CD14-positive monocyte (primary cell): ENCODE measurements around the gene RPA3. TPM values are rescaled to one million over a fixed set of nuclear protein-coding genes. Genes with fewer than 3 reads are reported as not detected.
A peak's percentile ranks its signal among the peaks of the same experiment; 100 is the strongest.

ENCODE experiments used
- DNase-seq, 3 donors: peaks; one replicate each; pipeline ENCODE4 v3.0.0-alpha.2; 2011 to 2022
- H2AFZ ChIP-seq: 2 replicates; pipeline ENCODE4 v1.6.0; 2012; ENCODE audit warnings: mild to moderate bottlenecking, low read depth, low read length, inconsistent platforms; ENCODE audit not compliant: insufficient read depth, poor library complexity, severe bottlenecking
- H3K27ac ChIP-seq, 2 donors: 1 replicate in 1 of 2; 2 replicates in 1 of 2; pipeline ENCODE4 v1.5.1; 2012 to 2013; ENCODE audit warnings: low read length in 2 of 2, control low read depth in 1 of 2, inconsistent platforms in 1 of 2, low read depth in 1 of 2, mild to moderate bottlenecking in 1 of 2
- H3K27me3 ChIP-seq, 2 donors: one replicate each; pipeline versions ENCODE4 v1.6.0 to v1.6.1; 2011 to 2013; ENCODE audit warnings: low read length in 2 of 2; ENCODE audit not compliant: control insufficient read depth in 2 of 2, insufficient read depth in 2 of 2
- H3K36me3 ChIP-seq, 2 donors: replicated peaks in 1 of 2; 1 replicate in 1 of 2; 2 replicates in 1 of 2; pipeline versions ENCODE4 v1.5.1 to v1.6.1; 2012 to 2013; ENCODE audit warnings: low read length in 2 of 2, control low read depth in 1 of 2, inconsistent platforms in 1 of 2, mild to moderate bottlenecking in 1 of 2; ENCODE audit not compliant: insufficient read depth in 2 of 2, control insufficient read depth in 1 of 2
- H3K4me1 ChIP-seq, 2 donors: 1 replicate in 1 of 2; 2 replicates in 1 of 2; pipeline versions ENCODE4 v1.5.1 to v1.6.1; 2012 to 2013; ENCODE audit warnings: low read length in 2 of 2, control low read depth in 1 of 2, inconsistent platforms in 1 of 2, mild to moderate bottlenecking in 1 of 2, moderate library complexity in 1 of 2; ENCODE audit not compliant: insufficient read depth in 2 of 2, control insufficient read depth in 1 of 2
- H3K4me2 ChIP-seq: replicated peaks from 2 replicates; pipeline ENCODE3; 2012; ENCODE audit warnings: low read length, moderate library complexity, mild to moderate bottlenecking; ENCODE audit not compliant: poor library complexity, severe bottlenecking; ENCODE audit errors: extremely low read depth
- H3K4me3 ChIP-seq, 3 experiments: fragments of 200-600 bp in 1 of 3; sonication (generic) in 1 of 3; replicated peaks in 1 of 3; 1 replicate in 2 of 3; 2 replicates in 1 of 3; pipeline ENCODE4 v1.5.1; 2011 to 2013; ENCODE audit warnings: low read length in 3 of 3, mild to moderate bottlenecking in 3 of 3, control low read depth in 2 of 3, low read depth in 2 of 3, inconsistent platforms in 1 of 3, moderate library complexity in 1 of 3
- H3K79me2 ChIP-seq: 2 replicates; pipeline ENCODE4 v1.6.0; 2012; ENCODE audit warnings: mild to moderate bottlenecking, control low read depth, inconsistent platforms, low read length, moderate library complexity; ENCODE audit not compliant: insufficient read depth
- H3K9ac ChIP-seq: 2 replicates; pipeline ENCODE4 v1.6.0; 2017; ENCODE audit warnings: low read length, mild to moderate bottlenecking; ENCODE audit not compliant: insufficient read depth, poor library complexity, severe bottlenecking
- H3K9me3 ChIP-seq, 2 donors: replicated peaks in 1 of 2; 1 replicate in 1 of 2; 2 replicates in 1 of 2; pipeline versions ENCODE4 v1.5.1 to v1.6.1; 2012 to 2013; ENCODE audit warnings: low read length in 2 of 2, control low read depth in 1 of 2; ENCODE audit not compliant: control insufficient read depth in 1 of 2, insufficient read depth in 1 of 2
- H4K20me1 ChIP-seq: 2 replicates; pipeline ENCODE4 v1.6.0; 2012; ENCODE audit warnings: mild to moderate bottlenecking, low read length, control low read depth, moderate library complexity; ENCODE audit not compliant: insufficient read depth
- H3K27ac Mint-ChIP-seq, 7 donors: one replicate each; pipeline ENCODE4 v1.8.0; 2020; ENCODE audit warnings: mild to moderate bottlenecking in 7 of 7, mixed read lengths in 7 of 7, moderate library complexity in 6 of 7, inconsistent platforms in 2 of 7
- H3K27me3 Mint-ChIP-seq, 3 donors: one replicate each; pipeline ENCODE4 v1.8.0; 2021 to 2022; ENCODE audit warnings: low read depth in 3 of 3, mild to moderate bottlenecking in 3 of 3, mixed read lengths in 3 of 3, moderate library complexity in 3 of 3, inconsistent platforms in 1 of 3
- H3K36me3 Mint-ChIP-seq, 2 donors: one replicate each; pipeline ENCODE4 v1.8.0; 2020; ENCODE audit warnings: mixed read lengths in 2 of 2, inconsistent platforms in 1 of 2, mild to moderate bottlenecking in 1 of 2
- H3K4me1 Mint-ChIP-seq: one replicate; pipeline ENCODE4 v1.8.0; 2020; ENCODE audit warnings: mild to moderate bottlenecking, mixed read lengths
- H3K4me3 Mint-ChIP-seq, 2 donors: one replicate each; pipeline ENCODE4 v1.8.0; 2020; ENCODE audit warnings: mild to moderate bottlenecking in 2 of 2, mixed read lengths in 2 of 2, moderate library complexity in 1 of 2
- H3K9me3 Mint-ChIP-seq, 7 donors: one replicate each; pipeline ENCODE4 v1.8.0; 2020 to 2022; ENCODE audit warnings: mixed read lengths in 7 of 7, mild to moderate bottlenecking in 6 of 7, moderate library complexity in 6 of 7, inconsistent platforms in 2 of 7
- WGBS: methylation state at CpG from one replicate; pipeline ENCODE4 v1.1.5; 2013; ENCODE audit warnings: missing lambda C conversion rate; ENCODE audit not compliant: insufficient coverage; 5-methylcytosine and 5-hydroxymethylcytosine counted together
- intact Hi-C, 2 donors: fragments of 100-400 bp; cut with micrococcal nuclease; formaldehyde crosslinking; loops; one replicate each; pipeline versions ENCODE4 v1.15.0 to v1.15.1; 2023
- polyA plus RNA-seq, 3 donors: library from polyadenylated mRNA; depleted of rRNA in 1 of 3; unstranded in 2 of 3; stranded (reverse) in 1 of 3; fragments of 300-500 nt in 2 of 3; fragments of >200 nt in 1 of 3; fragmentation: Illumina TruSeq in 2 of 3; gene quantifications; 1 replicate in 2 of 3; 2 replicates in 1 of 3; pipeline ENCODE4 v1.2.3, GENCODE V29; 2012 to 2021
- TF ChIP-seq, protein P1 (sequence below): fragments of 200-600 bp; IDR thresholded peaks from one replicate; pipeline ENCODE4 v1.8.0; 2022; ENCODE audit warnings: antibody characterized with exemption, mild to moderate bottlenecking

RPA3 gene
- polyA plus RNA-seq, 3 donors, result 6.2 to 50.5 (median 44.7) TPM

DNA sequence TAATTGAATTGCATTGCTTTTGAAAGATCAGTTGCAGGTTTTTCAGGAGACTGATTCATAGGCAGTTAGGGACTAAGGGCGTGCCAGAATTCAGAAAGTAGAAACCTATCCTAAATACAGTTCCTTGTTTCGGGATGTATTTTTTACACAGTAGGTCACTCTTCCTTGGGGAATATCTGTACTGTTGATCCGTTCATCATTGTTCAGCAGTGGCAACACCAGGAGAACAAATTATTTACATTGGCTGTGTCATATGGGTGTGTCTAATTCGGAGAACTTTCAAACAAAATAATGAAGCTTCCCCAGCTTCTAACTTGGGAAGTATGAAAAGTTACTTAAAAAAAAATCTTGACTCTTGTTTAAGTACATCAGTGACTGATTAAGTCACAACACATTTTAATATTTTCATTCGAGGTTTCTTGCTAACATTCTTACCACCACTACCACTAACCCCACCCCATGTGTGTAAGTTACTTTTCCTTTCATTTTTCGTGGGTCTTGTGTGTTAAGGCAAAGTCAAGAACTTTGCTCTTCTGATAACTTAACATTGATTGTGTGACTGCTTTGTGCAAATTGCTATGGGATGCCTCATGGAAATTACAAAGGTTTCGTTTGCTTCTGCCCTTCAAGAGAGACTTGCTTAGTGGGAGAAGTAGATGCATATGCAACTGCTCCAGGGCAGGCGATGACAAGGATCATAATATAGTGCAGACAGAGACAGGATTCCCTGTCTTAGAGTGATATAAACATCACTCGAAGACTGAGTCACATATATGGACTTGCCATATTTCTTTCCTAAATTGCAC, 43.8 kb upstream of the RPA3 start:
- Histone ChIP-seq H2AFZ (peak overlapping the region; percentile 71), H3K79me2 (no peaks in the 10 kb centered on the region), H3K9me3 (no peaks in the 10 kb centered on the region), H3K4me3 (peak overlapping the region; percentile 52 to 99 (median 82)), H3K27me3 (no peaks in the 10 kb centered on the region), H3K27ac (peak overlapping the region in 1 of 2 donors; percentile 80), H3K36me3 (no peaks in the 10 kb centered on the region), H3K4me1 (peaks cover 0 to 12% of the 10 kb centered on the region in 2 donors), H3K9ac (peak overlapping the region; percentile 56), H4K20me1 (no peaks in the 10 kb centered on the region), H3K4me2 (peak overlapping the region; percentile 79)
- Mint-ChIP-seq H3K27ac (peak overlapping the region in 5 of 7 donors; percentile 45 to 68 (median 63)), H3K9me3 (no peaks in the 10 kb centered on the region), H3K4me1 (peaks cover 10% of the 10 kb centered on the region), H3K36me3 (no peaks in the 10 kb centered on the region), H3K4me3 (peak overlapping the region; percentile 74 to 96), H3K27me3 (no peaks in the 10 kb centered on the region)
- WGBS, result 0% methylated on average over 2 of the region's 9 CpGs
- TF ChIP-seq, protein P1, sequence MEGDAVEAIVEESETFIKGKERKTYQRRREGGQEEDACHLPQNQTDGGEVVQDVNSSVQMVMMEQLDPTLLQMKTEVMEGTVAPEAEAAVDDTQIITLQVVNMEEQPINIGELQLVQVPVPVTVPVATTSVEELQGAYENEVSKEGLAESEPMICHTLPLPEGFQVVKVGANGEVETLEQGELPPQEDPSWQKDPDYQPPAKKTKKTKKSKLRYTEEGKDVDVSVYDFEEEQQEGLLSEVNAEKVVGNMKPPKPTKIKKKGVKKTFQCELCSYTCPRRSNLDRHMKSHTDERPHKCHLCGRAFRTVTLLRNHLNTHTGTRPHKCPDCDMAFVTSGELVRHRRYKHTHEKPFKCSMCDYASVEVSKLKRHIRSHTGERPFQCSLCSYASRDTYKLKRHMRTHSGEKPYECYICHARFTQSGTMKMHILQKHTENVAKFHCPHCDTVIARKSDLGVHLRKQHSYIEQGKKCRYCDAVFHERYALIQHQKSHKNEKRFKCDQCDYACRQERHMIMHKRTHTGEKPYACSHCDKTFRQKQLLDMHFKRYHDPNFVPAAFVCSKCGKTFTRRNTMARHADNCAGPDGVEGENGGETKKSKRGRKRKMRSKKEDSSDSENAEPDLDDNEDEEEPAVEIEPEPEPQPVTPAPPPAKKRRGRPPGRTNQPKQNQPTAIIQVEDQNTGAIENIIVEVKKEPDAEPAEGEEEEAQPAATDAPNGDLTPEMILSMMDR, result no peak
- intact Hi-C loops, result no loop called here
- DNase-seq, result peak; percentile 3 to 5 (median 4)

DNA sequence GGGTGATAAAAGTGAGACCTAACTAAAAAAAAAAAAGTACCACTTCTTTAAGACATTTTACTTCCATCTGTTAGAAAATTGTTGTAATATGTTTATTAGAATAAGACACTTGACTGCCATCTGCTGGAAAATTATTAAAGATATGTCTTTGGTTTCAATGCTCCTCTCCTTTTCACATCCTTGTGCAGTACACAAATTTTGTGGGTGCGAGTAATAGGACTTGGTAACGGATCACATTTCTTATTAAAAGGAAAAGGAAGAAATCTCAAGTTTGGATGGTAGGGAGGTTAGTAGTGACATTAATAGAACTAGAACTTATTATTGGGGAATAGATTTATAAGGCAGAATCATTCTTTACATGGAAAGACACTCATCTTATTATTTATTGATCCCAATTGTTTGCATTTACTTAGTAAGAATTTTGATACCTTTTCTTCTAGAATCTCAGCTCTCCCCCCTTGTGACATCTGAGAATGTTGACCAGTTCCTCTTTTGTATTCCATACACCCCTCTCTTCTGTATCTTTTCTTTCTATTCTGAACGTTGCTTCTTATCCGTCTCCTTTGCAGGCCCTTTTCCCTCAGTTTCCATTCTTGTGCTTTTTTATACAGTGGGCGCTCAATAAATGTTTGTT, 43.0 kb upstream of the RPA3 start:
- Mint-ChIP-seq H3K27me3 (no peaks in the 10 kb centered on the region), H3K36me3 (no peaks in the 10 kb centered on the region), H3K4me3 (peak overlapping the region; percentile 74 to 96), H3K27ac (peak overlapping the region in 4 of 7 donors; percentile 10 to 76 (median 66)), H3K4me1 (peaks cover 13% of the 10 kb centered on the region), H3K9me3 (no peaks in the 10 kb centered on the region)
- H3K4me2 ChIP-seq, result peak overlapping the region; percentile 79
- no peaks in the 10 kb centered on the region for H3K79me2 ChIP-seq
- no peaks in the 10 kb centered on the region for H3K27me3 ChIP-seq
- peaks cover 0 to 12% of the 10 kb centered on the region in 2 donors for H3K4me1 ChIP-seq
- TF ChIP-seq, protein P1, result peak; percentile 60
- no peaks in the 10 kb centered on the region for H4K20me1 ChIP-seq
- intact Hi-C loops, result no loop called here
- DNase-seq, result peak in 2 of 3 donors; percentile 4 to 11
- H3K27ac ChIP-seq, result peak overlapping the region in 1 of 2 donors; percentile 80
- no CpG with 5 or more reads among the region's 5 CpGs for WGBS
- H3K9me3 ChIP-seq, result no peaks in the 10 kb centered on the region
- peak overlapping the region; percentile 56 for H3K9ac ChIP-seq
- peak overlapping the region; percentile 71 for H2AFZ ChIP-seq
- H3K4me3 ChIP-seq, result peak overlapping the region; percentile 52 to 99 (median 82)
- no peaks in the 10 kb centered on the region for H3K36me3 ChIP-seq
